ENCODE data around the gene MAP3K2. TPM values are rescaled to one million over a fixed set of nuclear protein-coding genes. Genes with fewer than 3 reads are reported as not detected.

MAP3K2 gene
- total and polyA plus RNA-seq, 2 of the 4 experiments (the other 2 are of a cell fraction): 6.2 to 30.8 TPM

DNA sequence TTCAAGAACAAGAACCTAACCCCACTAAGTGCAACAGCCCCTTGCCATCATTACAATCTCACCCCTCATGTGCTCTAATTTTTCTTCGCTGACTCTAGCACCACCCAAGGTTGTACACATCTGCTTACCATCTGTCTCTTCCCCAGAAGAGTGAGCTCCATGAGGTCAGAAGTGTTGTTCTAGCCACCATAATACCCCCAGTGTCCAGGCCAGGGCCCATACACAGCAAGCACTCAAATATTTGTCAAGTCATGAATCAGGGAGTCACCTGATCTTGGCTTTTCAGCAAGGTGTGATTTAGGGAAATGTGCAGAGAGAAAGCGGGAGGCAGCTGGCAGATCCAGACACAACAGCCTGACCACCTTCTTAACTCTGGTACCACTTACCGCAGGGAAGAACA, 99.5 kb downstream of the MAP3K2 start:
- peaks cover 72% of the 10 kb centered on the region for H3K36me3 ChIP-seq (ENCODE audit: control insufficient read depth, insufficient read depth, low read length)

More for the DNA sequence above, 99.5 kb downstream of the MAP3K2 start:
- ChIA-PET POLR2A (ENCODE audit: unreplicated experiment) (no interaction called here), CTCF (no interaction called here)
- H3K4me2 ChIP-seq (ENCODE audit: low read depth, low read length): no peak overlapping the region
- H3K79me1 ChIP-seq (ENCODE audit: low read depth in 1 of 2, low read length in 2 of 2): peaks cover 37 to 51% of the 10 kb centered on the region in 2 experiments
- H3K56ac ChIP-seq (ENCODE audit: extremely low read depth, insufficient read depth, low read length): no peak overlapping the region
- H4K8ac ChIP-seq (ENCODE audit: low read depth in 2 of 2, low read length in 2 of 2): no peak overlapping the region
- 0 out of 2 replicates have a peak, but pooled peaks cover 4% of the 10 kb centered on the region for H4K20me1 ChIP-seq (ENCODE audit: insufficient read depth, low read length)
- H3K27me3 ChIP-seq (ENCODE audit: control insufficient read depth, insufficient read depth, low read length): no peaks in the 10 kb centered on the region
- peaks cover 6% of the 10 kb centered on the region; the same call in 1 of the 2 replicates for H3K9me1 ChIP-seq (ENCODE audit: insufficient read depth, low read length)
- H2AFZ ChIP-seq (replicated peaks; ENCODE audit: low read length, poor library complexity): no peak overlapping the region
- no peak overlapping the region for H2BK5ac ChIP-seq (ENCODE audit: low read depth, low read length, poor library complexity, severe bottlenecking)
- no peak overlapping the region for H3K4me3 ChIP-seq (ENCODE audit: insufficient read depth, low read depth, low read length)
- H3K18ac ChIP-seq (ENCODE audit: low read depth, low read length): no peak overlapping the region
- H3K27ac ChIP-seq (ENCODE audit: insufficient read depth, low read length): no peak overlapping the region
- no peak overlapping the region for H3K14ac ChIP-seq (replicated peaks; ENCODE audit: low read depth, low read length)
- H4K5ac ChIP-seq (ENCODE audit: low read depth, low read length): no peak overlapping the region
- peaks cover 5% of the 10 kb centered on the region; the same call in 1 of the 2 replicates for H3K4me1 ChIP-seq (ENCODE audit: control insufficient read depth, insufficient read depth, low read length)
- H2AK9ac ChIP-seq (replicated peaks; ENCODE audit: low read depth, low read length, poor library complexity): no peak overlapping the region
- no peak overlapping the region for H2BK120ac ChIP-seq (ENCODE audit: low read depth, low read length)
- DNase-seq (no peak), ATAC-seq (ENCODE audit: low read depth) (no peak)
- in situ Hi-C loops (cut with MboI; ENCODE audit: low sequenced_read_pairs) (loop anchor here (25.0 kb wide), 1 partner anchor 699 kb away; no protein-coding TSS in a partner anchor), dilution Hi-C loops (cut with HindIII; ENCODE audit: low sequenced_read_pairs, unreplicated experiment) (no loop called here), intact Hi-C loops (cut with micrococcal nuclease) (no loop called here)
- TF ChIP-seq NFE2L2 (IDR thresholded peaks at IDR 0.05; ENCODE audit: low read depth, low read length): 0 out of 2 replicates have a peak, but pooled peaks have one; percentile 7
- TF ChIP-seq, protein P1, sequence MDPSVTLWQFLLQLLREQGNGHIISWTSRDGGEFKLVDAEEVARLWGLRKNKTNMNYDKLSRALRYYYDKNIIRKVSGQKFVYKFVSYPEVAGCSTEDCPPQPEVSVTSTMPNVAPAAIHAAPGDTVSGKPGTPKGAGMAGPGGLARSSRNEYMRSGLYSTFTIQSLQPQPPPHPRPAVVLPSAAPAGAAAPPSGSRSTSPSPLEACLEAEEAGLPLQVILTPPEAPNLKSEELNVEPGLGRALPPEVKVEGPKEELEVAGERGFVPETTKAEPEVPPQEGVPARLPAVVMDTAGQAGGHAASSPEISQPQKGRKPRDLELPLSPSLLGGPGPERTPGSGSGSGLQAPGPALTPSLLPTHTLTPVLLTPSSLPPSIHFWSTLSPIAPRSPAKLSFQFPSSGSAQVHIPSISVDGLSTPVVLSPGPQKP (IDR thresholded peaks at IDR 0.05; ENCODE audit: borderline replicate concordance, low read depth, low read length): no peak
- TF ChIP-seq POLR2A (IDR thresholded peaks at IDR 0.05; ENCODE audit: low read depth, low read length): no peak
- H3K9me3 ChIP-seq (ENCODE audit: control insufficient read depth, insufficient read depth, low read length): no peaks in the 10 kb centered on the region
- H3K23ac ChIP-seq (ENCODE audit: low read depth, low read length): no peak overlapping the region
- H2BK15ac ChIP-seq (ENCODE audit: low read depth, low read length): no peak overlapping the region
- BruUV-seq (replicated peaks): no TSS peak
- H2AK5ac ChIP-seq (ENCODE audit: low read depth, low read length): no peak overlapping the region
- no peak overlapping the region for H2BK20ac ChIP-seq (ENCODE audit: low read depth, low read length)
- no peak overlapping the region for H3K9ac ChIP-seq (ENCODE audit: low read depth, low read length)
- H3K4ac ChIP-seq (ENCODE audit: low read depth, low read length): no peak overlapping the region
- WGBS, 2 experiments (ENCODE audit: extremely low coverage in 2 of 2, insufficient read length in 1 of 2): no CpG with 5 or more reads among the region's 3 CpGs
- no peak overlapping the region for H4K91ac ChIP-seq (ENCODE audit: insufficient read depth, low read depth, low read length)
